Ascending aorta (tissue), 2 donors: ENCODE measurements around the gene XPNPEP3. TPM values are rescaled to one million over a fixed set of nuclear protein-coding genes. Genes with fewer than 3 reads are reported as not detected.

Source experiments
- DNase-seq, 2 donors: peaks; one replicate each; pipeline ENCODE4 v3.0.0-alpha.2; 2019; ENCODE audit warnings: low spot score in 2 of 2
- H3K27ac ChIP-seq, 2 donors: fragments of 200-600 bp; sonication (generic); one replicate each; pipeline ENCODE4 v1.5.1; 2016 to 2017; ENCODE audit warnings: mild to moderate bottlenecking in 1 of 2
- H3K27me3 ChIP-seq: fragments of 200-600 bp; sonication (generic); one replicate; pipeline ENCODE4 v1.5.1; 2017
- H3K36me3 ChIP-seq, 2 donors: fragments of 200-600 bp; sonication (generic); one replicate each; pipeline ENCODE4 v1.5.1; 2016
- H3K4me1 ChIP-seq, 2 donors: fragments of 200-600 bp; sonication (generic); one replicate each; pipeline ENCODE4 v1.5.1; 2016 to 2017; ENCODE audit warnings: mild to moderate bottlenecking in 1 of 2
- H3K4me3 ChIP-seq, 2 donors: fragments of 200-600 bp; sonication (generic); one replicate each; pipeline ENCODE4 v1.5.1; 2016 to 2017; ENCODE audit warnings: mild to moderate bottlenecking in 1 of 2
- H3K9me3 ChIP-seq, 2 donors: fragments of 200-600 bp; sonication (generic); one replicate each; pipeline ENCODE4 v1.5.1; 2016
- CTCF ChIP-seq, 3 experiments: fragments of 200-600 bp in 2 of 3; fragments of 450-650 bp in 1 of 3; sonication (generic) in 2 of 3; IDR thresholded peaks; one replicate each; pipeline ENCODE4 v1.5.1; 2016 to 2019; ENCODE audit warnings: antibody characterized with exemption in 3 of 3, mild to moderate bottlenecking in 1 of 3, moderate library complexity in 1 of 3
- intact Hi-C: fragments of 100-400 bp; cut with DNase I; formaldehyde crosslinking; loops from one replicate; pipeline ENCODE4 v1.15.1; 2023
- total RNA-seq: library from RNA; depleted of rRNA; stranded (reverse); fragments of >200 nt; gene quantifications from one replicate; pipeline ENCODE4 v1.1.0, GENCODE V29; 2016

The XPNPEP3 gene
- total RNA-seq: 1.1 TPM

GRCh38 chr22:40856513-40857308, at the start of gene XPNPEP3, which contains the start of gene ST13:
XPNPEP3 (plus strand) TSS chr22:40857148; CDS start chr22:40857182, 34 bp downstream.
ST13 (minus strand) TSS chr22:40856639; CDS start chr22:40856540, 99 bp downstream.
- H3K4me3 ChIP-seq: peak within 1 kb of the TSS; percentile 73 to 99
- TF ChIP-seq CTCF (IDR thresholded peaks at IDR 0.05): no peak
- peak; percentile 91 to 98 for DNase-seq
- H3K9me3 ChIP-seq: no peaks in the 10 kb centered on the region
- H3K4me1 ChIP-seq: peaks cover 10 to 29% of the 10 kb centered on the region in 2 donors
- peaks cover 0 to 5% of the 10 kb centered on the region in 2 donors for H3K36me3 ChIP-seq
- no peaks in the 10 kb centered on the region for H3K27me3 ChIP-seq
- peak within 1 kb of the TSS; percentile 87 to 96 for H3K27ac ChIP-seq
- intact Hi-C loops: loop anchor here (1.0 to 5.0 kb wide), 6 partner anchors 37 to 766 kb away; partner anchors contain the start of genes DESI1, L3MBTL2, RBX1 and SLC25A17

GRCh38 chr22:40808018-40808841, 48.7 kb upstream of the XPNPEP3 start:
- intact Hi-C loops: no loop called here
- DNase-seq: no peak
- Histone ChIP-seq H3K4me1 (peaks cover 0 to 2% of the 10 kb centered on the region in 2 donors), H3K27ac (no peak overlapping the region), H3K4me3 (no peak overlapping the region), H3K36me3 (peaks cover 0 to 4% of the 10 kb centered on the region in 2 donors), H3K9me3 (no peaks in the 10 kb centered on the region), H3K27me3 (no peaks in the 10 kb centered on the region)
- TF ChIP-seq CTCF (IDR thresholded peaks at IDR 0.05): no peak

GRCh38 chr22:40813912-40814315, 43.0 kb upstream of the XPNPEP3 start:
- H3K4me3 ChIP-seq: no peak overlapping the region
- DNase-seq: no peak
- no peaks in the 10 kb centered on the region for H3K27me3 ChIP-seq
- intact Hi-C loops: loop anchor here (10.0 kb wide), 1 partner anchor 1659 kb away; the partner anchor contains the start of gene CBX7
- TF ChIP-seq CTCF (IDR thresholded peaks at IDR 0.05): no peak
- peaks cover 0 to 6% of the 10 kb centered on the region in 2 donors for H3K36me3 ChIP-seq
- no peak overlapping the region for H3K27ac ChIP-seq
- no peaks in the 10 kb centered on the region for H3K9me3 ChIP-seq
- H3K4me1 ChIP-seq: peaks cover 0 to 15% of the 10 kb centered on the region in 2 donors

GRCh38 chr22:40817737-40818136, 39.2 kb upstream of the XPNPEP3 start:
- TF ChIP-seq CTCF (IDR thresholded peaks at IDR 0.05): no peak
- intact Hi-C loops: loop anchor here (5.0 to 10.0 kb wide), 3 partner anchors 165 to 1663 kb away; partner anchors contain the start of genes CBX7 and RPS19BP1
- DNase-seq: no peak
- peak overlapping the region; percentile 82 to 90 for H3K4me3 ChIP-seq
- no peak overlapping the region for H3K27ac ChIP-seq
- H3K4me1 ChIP-seq: peaks cover 0 to 13% of the 10 kb centered on the region in 2 donors
- no peaks in the 10 kb centered on the region for H3K9me3 ChIP-seq
- peaks cover 0 to 6% of the 10 kb centered on the region in 2 donors for H3K36me3 ChIP-seq
- H3K27me3 ChIP-seq: no peaks in the 10 kb centered on the region

GRCh38 chr22:40818192-40818746, 38.7 kb upstream of the XPNPEP3 start:
- peaks cover 0 to 13% of the 10 kb centered on the region in 2 donors for H3K4me1 ChIP-seq
- H3K27ac ChIP-seq: no peak overlapping the region
- intact Hi-C loops: loop anchor here (5.0 to 10.0 kb wide), 3 partner anchors 166 to 1663 kb away; partner anchors contain the start of genes CBX7 and RPS19BP1
- H3K9me3 ChIP-seq: no peaks in the 10 kb centered on the region
- H3K27me3 ChIP-seq: no peaks in the 10 kb centered on the region
- no peak for TF ChIP-seq CTCF (IDR thresholded peaks at IDR 0.05)
- peaks cover 0 to 2% of the 10 kb centered on the region in 2 donors for H3K36me3 ChIP-seq
- H3K4me3 ChIP-seq: peak overlapping the region; percentile 82 to 90
- DNase-seq: no peak
